Fibroblast of peridontal ligament (primary cell): Measurements from ENCODE around the gene NCAM1.
"Not testable (repeated sequence)": the region's sequence is repeated elsewhere in the genome, so short reads cannot be mapped to it uniquely, and the experiment has no call there.

Source experiments
- DNase-seq: peaks from one replicate; pipeline ENCODE4 v3.0.0-alpha.2; 2010; ENCODE audit errors: extremely low read depth

Gene NCAM1

GRCh38 chr11:112961146-112961668 lies at the start of gene NCAM1:
NCAM1 (plus strand) TSS chr11:112961420.
- DNase-seq = peak; percentile 27

DNA sequence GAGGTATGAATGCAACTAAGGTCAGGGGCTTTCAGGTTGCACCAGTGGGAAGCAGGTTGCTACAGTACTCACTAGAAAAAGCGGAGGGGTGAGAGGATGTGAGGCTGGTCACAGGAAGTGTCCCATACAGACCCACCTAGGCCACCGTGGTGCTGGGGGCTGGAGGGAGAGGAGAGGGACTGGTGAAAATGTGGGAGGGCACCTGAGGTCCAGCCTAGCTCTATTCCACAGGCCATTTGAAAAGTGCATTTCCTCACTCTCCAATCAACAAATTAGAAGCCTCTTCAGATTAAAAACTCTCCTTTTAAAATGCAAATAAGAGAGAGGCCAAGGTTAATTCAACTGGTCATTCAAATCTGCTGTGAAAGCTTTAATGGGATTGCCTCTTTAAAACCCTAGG lies 38.6 kb upstream of the NCAM1 start:
- DNase-seq = no peak

- DNase-seq = not testable (repeated sequence)
Measured at GRCh38 chr11:112924836-112925235, 36.4 kb upstream of the NCAM1 start.

DNA sequence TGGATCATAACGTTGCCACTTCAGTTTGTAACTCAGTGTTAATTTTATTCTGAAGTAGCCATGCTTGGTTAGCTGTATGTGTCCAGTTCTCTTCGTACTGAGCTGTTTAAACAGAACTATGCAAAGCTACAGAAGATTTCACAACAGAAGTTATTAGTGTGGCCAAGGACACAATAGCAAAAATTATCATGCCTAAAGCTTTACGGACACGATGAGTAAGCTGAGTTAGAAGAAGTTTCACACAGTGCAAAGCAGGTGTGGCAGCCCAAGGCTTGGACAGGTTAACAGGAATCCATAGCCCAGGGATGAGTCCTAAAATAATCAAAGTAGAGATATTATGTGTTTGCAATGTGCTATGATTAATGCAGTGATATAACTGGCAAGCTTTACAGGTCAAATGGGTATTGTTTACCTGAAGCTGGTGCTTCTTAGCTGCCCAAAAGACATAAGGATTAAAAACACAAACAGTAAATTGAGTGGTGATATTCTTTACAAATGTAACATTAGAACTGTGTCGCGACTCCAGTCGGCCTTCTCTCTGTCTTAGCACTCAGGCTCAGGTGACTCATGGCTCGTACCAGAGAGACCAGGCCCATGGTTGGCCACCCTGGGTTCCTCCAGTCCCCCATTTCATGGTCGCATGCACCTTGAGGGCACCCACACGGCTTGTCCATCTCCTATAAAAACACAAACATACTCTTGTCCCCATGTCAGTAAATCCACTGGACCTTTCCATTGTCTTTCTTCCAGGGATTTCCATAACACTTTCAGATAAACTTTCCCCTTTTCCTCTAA lies 35.5 kb upstream of the NCAM1 start:
- DNase-seq = no peak

DNA sequence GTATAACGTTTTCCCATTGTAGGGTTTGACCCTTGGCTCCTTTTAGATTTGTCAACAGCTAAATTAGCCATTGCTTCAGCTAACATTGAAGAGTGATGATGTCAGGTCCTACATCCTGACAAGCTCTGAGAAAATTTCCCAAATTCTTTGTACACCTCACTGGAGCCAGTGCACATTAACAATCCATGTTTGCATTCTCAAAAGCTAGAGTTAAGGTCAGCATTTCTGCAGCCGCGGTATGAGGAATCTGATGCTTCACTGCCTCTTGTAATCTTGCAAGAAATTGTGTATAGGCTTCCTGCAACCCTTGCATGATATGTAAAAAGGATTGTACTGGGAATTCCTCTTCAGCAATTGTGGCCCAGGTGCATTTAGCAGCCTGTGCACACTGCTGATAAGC lies 33.1 kb upstream of the NCAM1 start:
- DNase-seq = no peak

DNA sequence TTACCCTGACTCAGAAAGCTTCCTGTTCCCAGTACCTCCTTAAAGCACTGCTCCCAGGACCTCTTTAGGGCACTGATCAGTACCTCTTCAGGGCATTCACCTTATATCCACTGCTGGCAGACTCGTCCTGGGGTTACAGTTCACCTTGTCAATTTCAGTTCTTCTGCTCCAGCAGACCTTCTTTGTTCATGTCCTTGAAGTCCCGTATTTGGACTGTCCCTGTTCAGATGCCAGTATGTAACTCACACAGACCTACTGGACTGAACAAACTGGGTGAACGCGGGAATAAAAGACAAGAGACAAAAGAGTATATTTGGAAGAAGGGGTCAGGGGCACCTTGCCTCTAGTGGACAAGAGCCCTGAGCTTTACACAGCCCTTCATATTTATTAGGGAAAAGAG lies 31.8 kb upstream of the NCAM1 start:
- no peak for DNase-seq

GRCh38 chr11:112931703-112932102 lies 29.5 kb upstream of the NCAM1 start:
- DNase-seq = no peak

DNA sequence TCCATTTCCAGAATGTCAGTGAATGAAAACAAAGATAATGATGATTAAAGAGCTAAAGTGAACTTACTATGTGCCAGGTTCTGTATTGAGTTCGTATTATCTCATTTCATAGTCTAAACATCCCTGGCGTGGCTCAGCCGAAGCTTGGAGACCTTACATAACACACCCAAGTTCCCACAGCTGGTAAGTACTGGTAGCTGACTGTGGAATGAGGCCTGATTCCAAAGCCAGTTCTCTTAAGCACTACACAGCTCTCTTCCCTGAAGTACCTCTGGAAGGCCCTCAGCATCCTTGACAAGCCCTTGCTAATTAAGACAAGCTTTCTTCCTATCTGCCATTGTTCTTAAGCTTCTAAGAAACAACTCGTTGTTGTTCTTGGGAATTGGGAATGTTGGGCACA lies 28.6 kb upstream of the NCAM1 start:
- DNase-seq = no peak

DNA sequence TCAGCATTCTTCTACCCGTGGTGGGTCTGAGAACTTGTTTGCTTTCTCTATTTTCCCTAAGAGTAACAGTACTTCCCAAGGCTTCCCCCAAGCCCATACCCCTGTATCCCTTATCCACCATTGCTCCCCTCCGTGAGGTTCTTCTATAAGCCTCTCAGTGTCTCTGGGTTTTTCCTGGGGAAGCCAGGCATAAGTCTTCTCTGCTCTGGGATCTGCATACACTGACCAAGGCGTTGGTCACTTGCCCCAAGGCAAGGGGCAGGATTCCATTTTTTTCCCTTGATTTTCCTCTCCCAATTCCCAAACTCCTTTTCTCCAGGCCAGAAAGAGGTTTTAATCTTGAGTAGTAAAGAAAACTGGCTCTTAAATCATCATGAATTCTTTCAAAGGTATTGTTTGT lies 27.2 kb upstream of the NCAM1 start:
- DNase-seq = no peak

GRCh38 chr11:112941104-112941503 lies 20.1 kb upstream of the NCAM1 start:
- no peak for DNase-seq

- DNase-seq = no peak
Measured at GRCh38 chr11:112942966-112943643, 18.1 kb upstream of the NCAM1 start.

DNA sequence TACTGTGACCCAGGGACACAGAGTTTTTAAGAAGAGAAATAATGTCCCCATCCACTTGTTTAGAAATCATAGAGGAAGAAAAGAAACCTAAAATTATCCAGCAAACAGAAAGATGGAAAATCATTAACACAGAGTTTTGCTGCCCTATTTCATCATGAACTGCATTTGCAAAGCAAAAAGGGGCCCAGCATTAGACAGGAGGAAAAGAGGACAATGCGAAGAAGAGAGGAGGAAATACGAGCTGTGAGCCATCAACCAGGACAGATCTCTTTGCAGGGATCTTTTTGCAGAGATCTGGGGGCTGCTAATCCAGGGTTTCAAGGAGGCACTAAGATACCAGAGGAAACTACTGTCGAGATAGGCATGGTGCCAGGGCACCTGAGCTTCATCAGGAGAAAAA lies 14.4 kb upstream of the NCAM1 start:
- DNase-seq = no peak

DNA sequence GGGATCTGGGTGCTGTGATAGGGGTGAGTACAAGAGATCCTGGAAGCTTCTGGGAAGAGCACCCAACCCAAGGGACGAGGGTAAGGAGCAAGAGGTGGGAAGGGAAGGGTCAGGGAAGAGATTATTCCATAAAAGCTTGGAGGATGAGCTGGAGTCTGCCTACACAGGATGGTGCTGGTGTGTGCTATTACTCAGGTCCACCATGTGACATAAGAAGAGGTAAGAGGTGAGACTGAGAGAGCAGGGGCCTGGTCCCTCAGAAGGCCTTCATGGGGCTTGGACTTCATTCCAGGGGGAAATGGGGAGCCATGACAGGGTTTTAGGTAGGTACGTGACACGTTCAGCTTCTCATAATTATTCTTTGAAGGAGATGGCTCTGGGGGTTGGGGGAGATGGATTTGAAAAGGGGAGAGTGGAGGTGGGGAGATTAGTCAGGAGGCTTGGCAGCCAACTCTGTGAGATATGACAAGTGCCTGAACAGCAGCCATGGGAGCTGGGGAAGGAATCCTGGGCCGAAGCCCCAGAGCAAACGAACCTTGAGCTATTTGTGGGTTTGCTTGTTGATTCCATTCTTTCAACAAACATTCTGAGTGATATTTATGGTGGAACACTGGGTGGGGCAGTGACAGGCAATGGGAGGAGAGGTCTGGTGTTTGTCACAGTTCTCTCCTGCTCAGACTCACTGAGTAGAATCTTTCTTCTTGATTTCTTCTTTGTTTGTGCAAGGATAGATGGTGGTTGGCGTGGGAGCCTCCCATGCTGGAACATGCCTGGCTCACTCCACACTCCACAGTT lies 11.2 kb upstream of the NCAM1 start:
- DNase-seq = no peak

- DNase-seq = no peak
Measured at GRCh38 chr11:112958670-112959069, 2.5 kb upstream of the NCAM1 start.

DNA sequence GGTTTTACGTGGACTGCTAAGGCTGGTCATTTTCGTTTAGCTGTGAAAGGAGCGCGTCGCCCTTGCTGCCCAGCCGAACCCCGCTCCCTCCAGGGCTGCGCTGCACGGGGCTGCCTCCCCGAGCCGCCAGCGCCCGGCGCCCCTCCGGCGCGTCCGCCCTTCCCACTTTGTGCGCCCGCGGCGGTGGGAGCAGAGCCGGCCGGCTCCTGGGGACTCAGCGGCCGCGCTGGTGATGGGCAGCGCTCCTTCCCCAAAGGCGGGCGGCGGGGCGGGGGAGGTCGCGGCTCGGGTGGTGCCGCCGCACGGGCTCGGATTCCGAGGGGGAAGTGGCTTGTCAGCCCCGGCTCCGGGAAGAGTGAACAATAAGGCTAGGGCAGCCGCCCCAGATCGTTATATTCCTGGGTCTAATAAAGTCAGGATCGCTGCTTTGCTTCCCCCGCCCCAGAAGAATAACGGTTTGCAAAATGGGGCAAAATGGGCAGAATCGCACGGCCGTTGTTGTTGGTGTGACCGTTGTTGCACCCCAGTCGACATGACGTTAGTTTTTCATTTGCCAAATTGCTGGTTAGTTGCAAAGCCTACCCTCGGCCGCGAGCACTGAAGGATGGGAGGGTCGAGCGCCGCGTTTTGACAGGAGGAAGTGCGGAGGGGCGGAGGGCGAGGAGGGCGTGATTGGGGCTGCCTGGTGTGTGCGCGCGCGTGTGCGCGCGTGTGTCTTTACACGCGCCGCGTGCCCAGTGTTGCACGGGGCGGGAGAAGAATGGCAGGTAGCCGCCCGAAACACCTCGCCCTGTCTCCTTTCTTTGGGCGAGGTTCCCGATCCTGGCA lies 745 bp downstream of the NCAM1 start:
- no peak for DNase-seq

GRCh38 chr11:112962579-112963367 lies 1.6 kb downstream of the NCAM1 start:
- no peak for DNase-seq

DNA sequence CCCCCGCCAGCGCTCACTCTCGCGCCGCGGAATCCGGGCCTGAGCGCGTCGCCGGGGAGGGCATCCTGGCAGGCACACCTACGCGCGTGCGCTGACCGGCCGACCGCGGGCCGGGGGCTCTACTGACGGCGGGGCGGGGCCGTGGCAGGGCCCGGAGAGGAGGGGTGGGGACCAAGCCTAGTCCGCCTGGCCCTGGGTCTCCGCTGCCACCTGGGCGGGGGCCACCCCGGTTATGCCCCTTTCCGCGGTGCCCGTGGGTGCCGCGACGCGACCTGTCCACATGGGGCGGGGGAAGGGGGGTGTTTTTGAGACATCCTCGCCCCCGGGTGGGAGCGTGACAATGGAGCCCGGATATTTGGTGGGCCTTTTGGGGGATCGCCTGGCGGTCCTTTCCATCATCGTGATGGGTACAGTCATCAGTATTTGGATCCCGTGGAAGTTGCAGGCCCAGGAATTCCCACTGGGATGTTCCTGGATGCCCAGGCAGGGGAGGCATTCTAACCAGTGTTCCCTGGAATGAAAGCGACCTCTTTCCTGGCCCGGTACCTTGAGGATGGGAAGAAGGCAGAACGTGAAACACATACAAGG lies 2.2 kb downstream of the NCAM1 start:
- DNase-seq = no peak

GRCh38 chr11:112965656-112966055 lies 4.4 kb downstream of the NCAM1 start:
- no peak for DNase-seq

GRCh38 chr11:112966561-112966960 lies 5.3 kb downstream of the NCAM1 start:
- no peak for DNase-seq

- DNase-seq = no peak
Measured at GRCh38 chr11:112967082-112967481, 5.9 kb downstream of the NCAM1 start.
